SK-N-SH (cell line): ENCODE results near the gene NBPF1. TPM values are rescaled to one million over a fixed set of nuclear protein-coding genes. Genes with fewer than 3 reads are reported as not detected.
"Not testable (repeated sequence)": the region's sequence is repeated elsewhere in the genome, so short reads cannot be mapped to it uniquely, and the experiment has no call there.

Experiments
- CTCF ChIA-PET: fragments of 300-600, 350-600 bp; formaldehyde crosslinking; extraction: SDS; loops from one replicate; lab custom pipeline; 2021; lab: Yijun Ruan, JAX
- POLR2A ChIA-PET: fragments of 350-600 bp; sonication (Branson Sonifier 250); formaldehyde crosslinking; extraction: SDS; loops from one replicate; lab custom pipeline; 2020; ENCODE audit warnings: antibody characterized with exemption, inconsistent platforms; lab: Yijun Ruan, JAX
- DNase-seq: peaks from one replicate; pipeline ENCODE4 v3.0.0; 2012
- H2AFZ ChIP-seq: fragments of 200-600 bp; sonication (generic); 2 replicates; pipeline ENCODE4 v1.8.1; 2016; ENCODE audit warnings: antibody characterized with exemption, mild to moderate bottlenecking, low read depth
- H3F3A ChIP-seq: fragments of 200-600 bp; sonication (generic); replicated peaks from 2 replicates; pipeline ENCODE3; 2016; ENCODE audit warnings: antibody characterized with exemption, mild to moderate bottlenecking; ENCODE audit not compliant: insufficient read depth
- H3K27ac ChIP-seq, 2 experiments: fragments of 200-500 bp in 1 of 2; fragments of 200-600 bp in 1 of 2; sonication (Bioruptor generic) in 1 of 2; sonication (generic), shearing (Covaris generic) in 1 of 2; 2 replicates each; pipeline versions ENCODE4 v1.5.1 to v1.6.1; 2014 to 2016; ENCODE audit warnings: low read depth in 2 of 2, inconsistent platforms in 1 of 2, low read length in 1 of 2, mild to moderate bottlenecking in 1 of 2, mixed read lengths in 1 of 2
- H3K27me3 ChIP-seq: fragments of 200-600 bp; sonication (generic), shearing (Covaris generic); 2 replicates; pipeline ENCODE4 v1.6.1; 2016; ENCODE audit warnings: mixed run types; ENCODE audit not compliant: insufficient read depth
- H3K36me3 ChIP-seq, 2 experiments: fragments of 200-500 bp in 1 of 2; fragments of 200-600 bp in 1 of 2; sonication (Bioruptor generic) in 1 of 2; sonication (generic) in 1 of 2; replicated peaks in 1 of 2; 2 replicates each; pipeline versions ENCODE3 to v1.5.1; 2014 to 2016; ENCODE audit warnings: low read length in 1 of 2, mild to moderate bottlenecking in 1 of 2; ENCODE audit not compliant: insufficient read depth in 2 of 2, control insufficient read depth in 1 of 2
- H3K4me1 ChIP-seq, 2 experiments: fragments of 200-500 bp in 1 of 2; fragments of 200-600 bp in 1 of 2; sonication (Bioruptor generic) in 1 of 2; sonication (generic), shearing (Covaris generic) in 1 of 2; 2 replicates each; pipeline versions ENCODE4 v1.5.1 to v1.6.1; 2014 to 2016; ENCODE audit warnings: low read depth in 1 of 2, low read length in 1 of 2, mixed run types in 1 of 2; ENCODE audit not compliant: insufficient read depth in 2 of 2, control insufficient read depth in 1 of 2
- H3K4me2 ChIP-seq: fragments of 200-600 bp; sonication (generic), shearing (Covaris generic); 2 replicates; pipeline ENCODE4 v1.6.1; 2017; ENCODE audit warnings: mixed run types
- H3K4me3 ChIP-seq, 2 experiments: fragments of 200-500 bp in 1 of 2; fragments of 200-600 bp in 1 of 2; sonication (Bioruptor generic) in 1 of 2; sonication (generic), shearing (Covaris generic) in 1 of 2; 2 replicates each; pipeline versions ENCODE4 v1.5.1 to v1.8.1; 2014 to 2016; ENCODE audit warnings: low read depth in 2 of 2, inconsistent platforms in 1 of 2, low read length in 1 of 2, mild to moderate bottlenecking in 1 of 2, mixed read lengths in 1 of 2, moderate library complexity in 1 of 2
- H3K79me2 ChIP-seq: fragments of 200-600 bp; sonication (generic); 2 replicates; pipeline ENCODE4 v1.8.1; 2017; ENCODE audit warnings: mild to moderate bottlenecking; ENCODE audit not compliant: insufficient read depth
- H3K9ac ChIP-seq: fragments of 200-600 bp; sonication (generic); 2 replicates; pipeline ENCODE4 v1.6.1; 2017; ENCODE audit warnings: mixed run types
- H3K9me2 ChIP-seq: fragments of 200-600 bp; sonication (generic); 2 replicates; pipeline ENCODE4 v1.6.1; 2017; ENCODE audit warnings: mixed run types
- H3K9me3 ChIP-seq: fragments of 200-600 bp; sonication (generic); 2 replicates; pipeline ENCODE4 v1.6.1; 2017; ENCODE audit warnings: mixed run types, mild to moderate bottlenecking, moderate library complexity
- H4K20me1 ChIP-seq: fragments of 200-600 bp; sonication (generic); 2 replicates; pipeline ENCODE4 v1.6.1; 2017; ENCODE audit warnings: mild to moderate bottlenecking, mixed run types; ENCODE audit not compliant: insufficient read depth
- CHD2 ChIP-seq: fragments of 150-350 bp; IDR thresholded peaks from 2 replicates; pipeline ENCODE4 v1.6.1; 2018; ENCODE audit warnings: low read length; ENCODE audit not compliant: partially characterized antibody
- ELF1 ChIP-seq: IDR thresholded peaks from 2 replicates; pipeline ENCODE4 v1.4.0; 2012
- FOXM1 ChIP-seq: IDR thresholded peaks from 2 replicates; pipeline ENCODE4 v1.4.0; 2012; ENCODE audit warnings: low read depth, mild to moderate bottlenecking
- GABPA ChIP-seq: IDR thresholded peaks from 2 replicates; pipeline ENCODE4 v1.4.0; 2012; ENCODE audit warnings: low read depth, mild to moderate bottlenecking
- MEF2A ChIP-seq: IDR thresholded peaks from 2 replicates; pipeline ENCODE4 v1.4.0; 2012; ENCODE audit warnings: low read depth, borderline replicate concordance
- REST ChIP-seq: IDR thresholded peaks from 2 replicates; pipeline ENCODE4 v1.6.1; 2012; ENCODE audit warnings: mild to moderate bottlenecking, low read depth, low read length, moderate library complexity
- RFX5 ChIP-seq: IDR thresholded peaks from 2 replicates; pipeline ENCODE4 v1.6.1; 2012; ENCODE audit warnings: mild to moderate bottlenecking, improper control_type of control experiment, low read length
- SMC3 ChIP-seq: IDR thresholded peaks from 2 replicates; pipeline ENCODE4 v1.6.1; 2012; ENCODE audit warnings: low read depth, low read length, improper control_type of control experiment
- whole genome bisulfite sequencing: methylation state at CpG from one replicate; pipeline ENCODE4 v1.1.6; 2017; ENCODE audit warnings: low lambda C conversion rate; 5-methylcytosine and 5-hydroxymethylcytosine counted together
- polyA plus RNA-seq, 3 experiments: library from polyadenylated mRNA; depleted of rRNA; stranded (reverse); fragments of >200 nt; gene quantifications; 2 replicates each; pipeline ENCODE4 v1.2.3, GENCODE V29; 2012
- TF ChIP-seq, protein P1 (sequence below): IDR thresholded peaks from 2 replicates; pipeline ENCODE4; 2012

Gene NBPF1
- polyA plus RNA-seq, 1 of the 3 experiments (the other 2 are of a cell fraction): 29.8 TPM

- DNase-seq: peak; percentile 47
- Histone ChIP-seq H3K79me2 (no peaks in the 10 kb centered on the region), H3F3A (no peaks in the 10 kb centered on the region), H2AFZ (no peak overlapping the region), H3K4me1 (no peaks in the 10 kb centered on the region), H3K4me3 (no peak overlapping the region), H3K36me3 (peaks cover 32 to 46% of the 10 kb centered on the region in 2 experiments), H3K9me3 (no peaks in the 10 kb centered on the region), H3K9me2 (no peaks in the 10 kb centered on the region)
- CTCF ChIA-PET: interaction anchor here (0.6 to 9.5 kb wide), 3 partner anchors 12 to 409 kb away, joined by 3 to 88 read pairs (median 3); partner anchors contain the start of gene NBPF1
- POLR2A ChIA-PET: no interaction called here
- 94% methylated on average over 19 of the region's 19 CpGs for WGBS
- TF ChIP-seq CHD2 (no peak), RFX5 (no peak), GABPA (no peak)
- TF ChIP-seq, protein P1, sequence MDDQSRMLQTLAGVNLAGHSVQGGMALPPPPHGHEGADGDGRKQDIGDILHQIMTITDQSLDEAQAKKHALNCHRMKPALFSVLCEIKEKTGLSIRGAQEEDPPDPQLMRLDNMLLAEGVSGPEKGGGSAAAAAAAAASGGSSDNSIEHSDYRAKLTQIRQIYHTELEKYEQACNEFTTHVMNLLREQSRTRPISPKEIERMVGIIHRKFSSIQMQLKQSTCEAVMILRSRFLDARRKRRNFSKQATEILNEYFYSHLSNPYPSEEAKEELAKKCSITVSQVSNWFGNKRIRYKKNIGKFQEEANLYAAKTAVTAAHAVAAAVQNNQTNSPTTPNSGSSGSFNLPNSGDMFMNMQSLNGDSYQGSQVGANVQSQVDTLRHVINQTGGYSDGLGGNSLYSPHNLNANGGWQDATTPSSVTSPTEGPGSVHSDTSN: no peak
- TF ChIP-seq, all 33 proteins: peak for 0
- Histone ChIP-seq H3K27ac (no peak overlapping the region), H4K20me1 (no peaks in the 10 kb centered on the region), H3K27me3 (no peaks in the 10 kb centered on the region), H3K4me2 (no peak overlapping the region), H3K9ac (no peak overlapping the region)
Measured at GRCh38 chr1:16628361-16629111, 15.2 kb upstream of the NBPF1 start.

DNA sequence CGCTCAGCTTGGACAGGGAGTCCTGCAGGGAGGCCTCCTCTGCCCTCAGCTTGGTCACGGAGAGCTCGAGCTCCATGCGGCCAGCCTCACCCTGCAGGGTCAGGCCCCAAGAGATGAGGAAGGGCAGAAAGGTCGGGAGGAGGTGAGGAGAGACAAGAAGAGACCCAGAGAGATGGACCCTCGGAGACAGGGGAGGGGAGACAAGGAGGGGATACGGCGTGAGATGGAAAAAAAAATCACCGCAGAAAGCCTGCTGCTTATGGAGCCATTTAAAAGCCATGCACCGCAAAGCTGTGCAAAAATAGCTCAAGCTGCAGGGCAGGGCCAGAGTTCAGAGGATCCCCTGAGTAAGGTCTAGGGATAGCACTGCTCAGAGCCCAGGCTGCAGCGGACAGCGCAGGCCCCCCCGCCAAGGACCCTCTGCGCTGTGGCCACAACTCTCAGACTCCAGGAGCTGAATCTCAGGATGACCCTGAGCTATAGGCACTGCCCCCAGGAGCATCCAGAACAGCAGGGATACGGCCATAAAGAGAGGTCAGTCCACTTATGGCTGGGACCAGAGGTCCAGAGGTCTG, 13.1 kb upstream of the NBPF1 start:
- WGBS: 86% methylated on average over 14 of the region's 15 CpGs
- ChIA-PET POLR2A (interaction anchor here (0.6 kb wide), 1 partner anchor 13 kb away, joined by 3 read pairs; no protein-coding TSS in a partner anchor), CTCF (interaction anchor here (1.5 to 7.4 kb wide), 3 partner anchors 8 to 14 kb away, joined by 6 to 130 read pairs (median 22); partner anchors contain the start of gene NBPF1)
- peaks cover 18 to 47% of the 10 kb centered on the region in 2 experiments for H3K36me3 ChIP-seq
- not testable (repeated sequence) for H3K4me2 ChIP-seq, H3K27ac ChIP-seq, H4K20me1 ChIP-seq, H3K79me2 ChIP-seq, H3K4me3 ChIP-seq, H3K4me1 ChIP-seq, H3K9ac ChIP-seq, H2AFZ ChIP-seq, H3K27me3 ChIP-seq, H3K9me2 ChIP-seq, H3F3A ChIP-seq, H3K9me3 ChIP-seq
- peak; percentile 33 for DNase-seq

- H3K9me3 ChIP-seq: no peaks in the 10 kb centered on the region
- H3F3A ChIP-seq: no peaks in the 10 kb centered on the region
- H2AFZ ChIP-seq: no peak overlapping the region
- peaks cover 12 to 42% of the 10 kb centered on the region in 2 experiments for H3K36me3 ChIP-seq
- no peak overlapping the region for H3K4me3 ChIP-seq
- ChIA-PET POLR2A (interaction anchor here (1.5 kb wide), 1 partner anchor 19 kb away, joined by 6 read pairs; no protein-coding TSS in a partner anchor), CTCF (interaction anchor here (0.8 to 7.4 kb wide), 11 partner anchors 9 to 326 kb away, joined by 3 to 130 read pairs (median 6); partner anchors contain the start of gene NBPF1)
- TF ChIP-seq FOXM1 (no peak), SMC3 (no peak), REST (no peak), ELF1 (no peak), CHD2 (no peak), MEF2A (no peak)
- H3K9ac ChIP-seq: no peak overlapping the region
- H3K27me3 ChIP-seq: no peaks in the 10 kb centered on the region
- H4K20me1 ChIP-seq: no peaks in the 10 kb centered on the region
- WGBS: 94% methylated on average over 25 of the region's 25 CpGs
- no peaks in the 10 kb centered on the region for H3K79me2 ChIP-seq
- no peak overlapping the region for H3K4me2 ChIP-seq
- no peak overlapping the region for H3K27ac ChIP-seq
- DNase-seq: peak; percentile 53
- no peaks in the 10 kb centered on the region; a peak in 1 of 4 replicates for H3K4me1 ChIP-seq
- no peaks in the 10 kb centered on the region for H3K9me2 ChIP-seq
Measured at GRCh38 chr1:16625497-16626408, 12.4 kb upstream of the NBPF1 start.
